Uterus (tissue), 2 donors: ENCODE results near the gene MRLN.

Source experiments
- CTCF ChIP-seq, 4 experiments: fragments of 200-600 bp in 2 of 4; fragments of 450-650 bp in 2 of 4; sonication (generic) in 2 of 4; IDR thresholded peaks; one replicate each; pipeline ENCODE4 v1.5.1; 2016 to 2019; ENCODE audit warnings: antibody characterized with exemption in 4 of 4, mild to moderate bottlenecking in 2 of 4, moderate library complexity in 1 of 4
- POLR2A ChIP-seq, 2 donors: fragments of 450-650 bp; IDR thresholded peaks; one replicate each; pipeline ENCODE4 v1.6.1; 2016; ENCODE audit warnings: antibody characterized with exemption in 2 of 2, mild to moderate bottlenecking in 1 of 2, moderate library complexity in 1 of 2

GRCh38 chr10:59702347-59702746 is 50.9 kb downstream of the MRLN start:
- no peak for TF ChIP-seq POLR2A (IDR thresholded peaks at IDR 0.05)
- no peak for TF ChIP-seq CTCF (IDR thresholded peaks at IDR 0.05)
